ENCODE measurements around the gene FAM221B.

FAM221B gene

DNA sequence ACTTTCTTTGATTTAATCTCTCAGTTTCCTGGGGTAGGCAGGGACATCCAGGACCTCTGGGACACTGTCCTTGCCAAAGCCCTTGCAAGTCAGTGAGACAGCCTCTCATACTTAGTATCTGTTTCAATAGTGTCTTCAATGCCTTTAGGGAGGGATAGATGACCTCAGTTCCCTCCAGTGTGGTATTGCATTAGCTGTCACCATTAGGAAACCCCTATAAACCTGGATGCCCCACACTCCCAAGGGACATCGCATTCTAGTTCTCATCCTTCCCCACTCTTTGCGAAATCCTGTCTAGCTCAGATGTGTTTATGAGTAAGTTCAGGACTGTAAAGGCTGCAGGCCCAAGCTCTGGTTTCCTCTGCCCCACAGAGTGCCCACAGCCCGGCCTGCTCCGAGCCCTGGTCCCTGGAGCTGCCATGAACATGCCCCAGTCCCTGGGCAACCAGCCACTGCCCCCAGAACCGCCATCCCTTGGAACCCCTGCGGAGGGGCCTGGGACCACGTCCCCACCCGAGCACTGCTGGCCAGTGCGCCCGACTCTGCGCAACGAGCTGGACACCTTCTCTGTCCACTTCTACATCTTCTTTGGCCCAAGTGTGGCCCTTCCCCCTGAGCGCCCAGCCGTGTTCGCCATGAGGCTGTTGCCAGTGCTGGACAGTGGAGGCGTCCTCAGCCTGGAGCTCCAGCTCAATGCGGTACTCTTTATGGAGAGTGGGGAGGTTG, 13.7 kb upstream of the FAM221B start:
- no peak for DNase-seq (ENCODE audit: low spot score in 2 of 2)
- Mint-ChIP-seq H3K36me3 (ENCODE audit: insufficient read depth) (peaks cover 4% of the 10 kb centered on the region), H3K27ac (ENCODE audit: low read depth) (no peak overlapping the region), H3K4me1 (peaks cover 16% of the 10 kb centered on the region), H3K27me3 (no peaks in the 10 kb centered on the region), H3K9me3 (no peaks in the 10 kb centered on the region), H3K4me3 (no peak overlapping the region)
- no peak for ATAC-seq (replicated peaks; ENCODE audit: extremely low read depth, poor library complexity, severe bottlenecking)

DNA sequence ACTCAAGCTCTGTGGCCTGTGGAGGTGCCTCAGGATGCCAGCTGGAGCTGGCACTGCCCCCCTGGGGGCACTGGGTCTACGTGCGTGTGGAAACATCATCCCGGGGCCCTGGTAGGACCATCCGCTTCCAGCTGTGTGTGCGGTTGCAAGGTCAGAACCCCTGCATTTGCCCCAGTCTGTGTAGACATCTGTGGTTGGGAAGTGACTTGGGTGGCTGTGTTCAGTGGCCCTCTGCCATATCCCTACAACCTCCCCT, 13.0 kb upstream of the FAM221B start:
- DNase-seq (ENCODE audit: low spot score in 2 of 2) (no peak), ATAC-seq (replicated peaks; ENCODE audit: extremely low read depth, poor library complexity, severe bottlenecking) (no peak)
- H3K27ac Mint-ChIP-seq (ENCODE audit: low read depth) = no peak overlapping the region
- no peaks in the 10 kb centered on the region for H3K27me3 Mint-ChIP-seq
- H3K4me3 Mint-ChIP-seq = no peak overlapping the region
- H3K9me3 Mint-ChIP-seq = no peaks in the 10 kb centered on the region
- peaks cover 4% of the 10 kb centered on the region for H3K36me3 Mint-ChIP-seq (ENCODE audit: insufficient read depth)
- H3K4me1 Mint-ChIP-seq = peaks cover 16% of the 10 kb centered on the region

DNA sequence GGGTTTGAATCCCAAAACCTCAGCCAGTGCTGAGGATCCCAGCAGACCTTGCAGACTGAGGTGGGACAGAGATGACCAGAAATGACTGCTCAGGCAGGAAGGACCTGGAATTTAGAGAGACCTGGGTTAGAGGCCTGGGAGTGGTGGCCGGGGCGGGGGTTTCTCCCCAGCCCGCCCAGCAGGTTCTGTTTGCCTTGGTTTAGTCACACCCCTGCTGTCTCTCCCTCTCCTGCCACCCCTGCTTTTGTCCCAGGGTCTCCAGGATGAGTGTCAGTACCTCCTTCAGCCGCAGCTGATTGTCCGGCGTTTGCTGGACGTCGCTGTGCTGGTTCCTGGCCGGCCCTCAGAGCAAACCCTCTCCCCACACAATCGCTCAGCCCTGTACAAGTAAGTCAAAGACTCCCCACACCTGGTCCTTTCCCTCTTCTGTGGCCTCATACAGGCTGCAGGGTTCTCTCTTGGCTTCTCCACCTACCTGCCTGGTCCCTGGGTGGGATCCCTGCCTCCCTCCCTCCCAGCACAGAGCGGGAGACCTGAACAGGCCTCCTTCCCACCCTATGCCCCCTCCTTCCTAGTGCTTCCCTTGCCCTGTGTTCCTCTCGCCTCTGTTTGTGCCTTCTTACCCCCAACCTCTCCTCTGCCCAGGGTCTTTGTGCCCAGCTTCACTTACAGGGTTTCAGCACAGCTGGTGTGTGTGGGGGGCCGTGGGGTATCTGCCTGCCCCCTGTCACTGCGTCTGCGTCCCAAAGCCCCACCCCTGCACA, 12.5 kb upstream of the FAM221B start:
- Mint-ChIP-seq H3K9me3 (no peaks in the 10 kb centered on the region), H3K27me3 (no peaks in the 10 kb centered on the region), H3K4me1 (peaks cover 16% of the 10 kb centered on the region), H3K27ac (ENCODE audit: low read depth) (no peak overlapping the region), H3K36me3 (ENCODE audit: insufficient read depth) (peaks cover 4% of the 10 kb centered on the region), H3K4me3 (no peak overlapping the region)
- DNase-seq (ENCODE audit: low spot score in 2 of 2) (no peak), ATAC-seq (replicated peaks; ENCODE audit: extremely low read depth, poor library complexity, severe bottlenecking) (no peak)

DNA sequence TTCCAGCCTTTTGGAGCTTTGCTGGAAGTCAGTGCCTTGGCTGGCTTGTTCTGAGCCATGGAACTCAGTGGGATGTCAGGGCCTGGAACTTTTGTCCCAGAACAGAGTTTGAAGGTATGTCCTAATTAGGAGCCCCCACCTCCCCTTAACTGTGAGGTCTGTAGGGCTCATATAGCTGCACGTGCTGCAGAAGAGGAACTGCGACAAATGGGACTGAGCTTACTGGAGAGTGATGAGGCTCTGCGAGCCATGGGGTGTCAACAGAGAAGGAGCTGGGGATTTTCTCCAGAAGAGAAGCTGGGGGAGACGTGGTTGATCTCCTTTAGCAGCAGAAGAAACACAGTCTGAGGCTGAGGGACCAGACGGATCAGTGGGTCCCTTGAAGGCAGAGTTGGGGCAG, 11.4 kb upstream of the FAM221B start:
- H3K27me3 Mint-ChIP-seq = no peaks in the 10 kb centered on the region
- H3K36me3 Mint-ChIP-seq (ENCODE audit: insufficient read depth) = peaks cover 3% of the 10 kb centered on the region
- no peaks in the 10 kb centered on the region for H3K9me3 Mint-ChIP-seq
- ATAC-seq (replicated peaks; ENCODE audit: extremely low read depth, poor library complexity, severe bottlenecking) = no peak
- peaks cover 8% of the 10 kb centered on the region for H3K4me1 Mint-ChIP-seq
- H3K27ac Mint-ChIP-seq (ENCODE audit: low read depth) = no peak overlapping the region
- H3K4me3 Mint-ChIP-seq = no peak overlapping the region
- DNase-seq (ENCODE audit: low spot score in 2 of 2) = no peak

DNA sequence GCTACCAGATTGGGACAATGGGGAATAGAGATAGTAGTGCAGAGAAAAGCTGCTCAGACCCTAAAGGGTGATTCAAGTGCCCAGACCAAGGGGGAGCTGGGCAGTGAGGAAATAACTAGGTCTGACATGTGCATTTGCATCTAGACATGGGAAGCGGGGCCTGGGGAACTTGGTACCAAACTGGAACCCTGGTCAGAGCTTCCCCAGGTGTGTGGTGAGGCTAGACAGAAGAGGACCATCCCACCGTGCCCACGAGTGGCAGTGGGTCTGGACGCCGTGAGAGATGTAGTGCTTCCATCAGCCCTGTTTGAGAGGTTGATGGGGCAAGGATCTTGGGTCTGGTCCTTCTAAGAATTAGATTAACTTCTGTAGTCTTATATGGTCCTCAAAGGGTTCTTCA, 8.1 kb upstream of the FAM221B start:
- Mint-ChIP-seq H3K4me3 (no peak overlapping the region), H3K36me3 (ENCODE audit: insufficient read depth) (peaks cover 2% of the 10 kb centered on the region), H3K27me3 (no peaks in the 10 kb centered on the region), H3K27ac (ENCODE audit: low read depth) (no peak overlapping the region), H3K9me3 (no peaks in the 10 kb centered on the region), H3K4me1 (peaks cover 10% of the 10 kb centered on the region)
- ATAC-seq (replicated peaks; ENCODE audit: extremely low read depth, poor library complexity, severe bottlenecking) (no peak), DNase-seq (ENCODE audit: low spot score in 2 of 2) (no peak)

DNA sequence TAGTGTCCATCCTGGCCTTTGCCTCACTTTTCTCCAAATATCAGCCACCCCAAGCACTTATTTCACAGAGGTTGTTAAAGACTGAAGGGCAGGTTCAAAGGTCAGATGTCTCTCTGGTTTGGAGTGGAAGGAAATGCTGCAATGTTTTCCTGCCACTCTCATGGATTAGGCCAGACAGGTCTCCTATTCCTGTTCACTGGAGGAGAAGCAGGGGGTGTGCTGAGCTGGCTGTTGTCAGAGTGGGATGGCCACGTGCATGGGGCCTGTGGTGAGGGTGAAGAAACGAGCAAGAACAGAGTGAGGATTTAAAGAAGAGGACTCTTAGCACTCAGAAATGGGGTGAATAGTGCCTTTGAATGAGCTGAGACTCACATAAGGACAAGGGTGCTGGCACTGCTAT, 7.2 kb upstream of the FAM221B start:
- H3K36me3 Mint-ChIP-seq (ENCODE audit: insufficient read depth) = no peaks in the 10 kb centered on the region
- no peaks in the 10 kb centered on the region for H3K9me3 Mint-ChIP-seq
- H3K27ac Mint-ChIP-seq (ENCODE audit: low read depth) = no peak overlapping the region
- DNase-seq (ENCODE audit: low spot score in 2 of 2) (no peak), ATAC-seq (replicated peaks; ENCODE audit: extremely low read depth, poor library complexity, severe bottlenecking) (no peak)
- no peaks in the 10 kb centered on the region for H3K27me3 Mint-ChIP-seq
- H3K4me3 Mint-ChIP-seq = no peak overlapping the region
- H3K4me1 Mint-ChIP-seq = peaks cover 17% of the 10 kb centered on the region

DNA sequence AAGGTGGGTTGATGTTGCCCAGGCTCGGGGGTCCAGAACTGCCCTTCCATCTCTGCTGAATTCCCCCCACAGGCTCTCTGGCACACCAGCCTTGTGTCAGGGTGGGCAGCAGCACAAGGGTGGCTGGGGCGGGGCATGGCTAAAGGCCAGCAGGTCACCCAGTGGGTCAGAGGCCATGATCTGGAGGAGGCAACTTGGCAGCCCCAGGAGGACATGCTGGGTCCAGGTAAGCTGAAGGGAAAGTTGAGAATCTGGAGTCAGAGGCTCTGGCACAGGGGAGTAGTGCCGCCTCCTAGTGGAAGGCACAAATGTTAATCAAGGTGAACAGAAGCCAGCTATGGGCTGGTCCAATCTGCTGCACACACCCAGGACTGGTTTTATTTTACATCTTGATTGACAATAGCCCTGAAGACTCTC, 6.7 kb upstream of the FAM221B start:
- H3K4me3 Mint-ChIP-seq = no peak overlapping the region
- ATAC-seq (replicated peaks; ENCODE audit: extremely low read depth, poor library complexity, severe bottlenecking) (no peak), DNase-seq (ENCODE audit: low spot score in 2 of 2) (no peak)
- no peaks in the 10 kb centered on the region for H3K36me3 Mint-ChIP-seq (ENCODE audit: insufficient read depth)
- peaks cover 22% of the 10 kb centered on the region for H3K4me1 Mint-ChIP-seq
- no peaks in the 10 kb centered on the region for H3K27me3 Mint-ChIP-seq
- no peak overlapping the region for H3K27ac Mint-ChIP-seq (ENCODE audit: low read depth)
- no peaks in the 10 kb centered on the region for H3K9me3 Mint-ChIP-seq

DNA sequence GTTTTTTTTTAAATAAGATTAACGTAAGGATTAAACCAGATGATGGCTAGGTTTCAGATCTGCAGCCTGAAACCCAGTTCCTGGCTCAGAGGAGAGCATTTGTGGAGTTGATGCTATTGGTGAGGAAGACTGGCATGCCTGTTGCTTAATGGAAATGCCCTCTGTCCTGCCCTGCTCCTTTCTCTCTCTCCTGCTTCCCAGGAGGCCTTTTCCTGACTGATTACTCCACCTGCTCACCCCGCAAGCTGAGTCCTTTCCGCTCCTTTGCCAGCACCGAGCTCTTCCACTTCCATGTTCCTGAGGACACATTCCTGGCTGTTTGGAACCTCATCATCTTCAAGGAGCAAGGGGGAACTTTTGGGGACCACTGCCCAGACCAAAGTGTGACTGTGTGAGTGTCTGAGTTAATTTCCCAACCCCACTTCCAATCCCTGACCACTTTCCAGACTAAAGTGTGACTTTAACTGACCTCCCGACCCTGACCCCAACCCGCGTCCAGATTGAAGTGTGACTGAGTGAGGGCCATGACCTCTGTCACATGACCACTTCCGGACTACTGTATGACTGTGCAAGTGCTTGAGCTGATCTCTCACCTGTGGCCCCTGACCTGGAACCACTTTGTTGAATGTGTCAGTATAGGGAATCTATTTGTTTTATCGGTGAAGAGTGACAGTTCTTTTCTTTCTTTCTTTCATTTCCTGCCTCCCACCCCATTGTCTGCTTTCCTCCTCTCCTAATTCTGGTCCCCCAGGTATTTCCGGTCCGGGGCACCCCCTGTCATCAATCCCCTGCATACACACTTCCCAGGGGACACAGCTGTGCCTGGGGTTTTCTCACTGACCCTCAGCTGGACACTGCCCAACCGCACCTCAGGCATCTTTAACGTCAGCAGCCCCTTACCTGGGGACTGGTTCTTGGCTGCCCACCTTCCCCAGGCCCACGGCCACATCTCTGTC, 6.0 kb upstream of the FAM221B start:
- ATAC-seq (replicated peaks; ENCODE audit: extremely low read depth, poor library complexity, severe bottlenecking) = no peak
- Mint-ChIP-seq H3K4me3 (no peak overlapping the region), H3K4me1 (peaks cover 29% of the 10 kb centered on the region), H3K27me3 (no peaks in the 10 kb centered on the region), H3K36me3 (ENCODE audit: insufficient read depth) (peaks cover 3% of the 10 kb centered on the region), H3K9me3 (no peaks in the 10 kb centered on the region), H3K27ac (ENCODE audit: low read depth) (no peak overlapping the region)
- no peak for DNase-seq (ENCODE audit: low spot score in 2 of 2)

DNA sequence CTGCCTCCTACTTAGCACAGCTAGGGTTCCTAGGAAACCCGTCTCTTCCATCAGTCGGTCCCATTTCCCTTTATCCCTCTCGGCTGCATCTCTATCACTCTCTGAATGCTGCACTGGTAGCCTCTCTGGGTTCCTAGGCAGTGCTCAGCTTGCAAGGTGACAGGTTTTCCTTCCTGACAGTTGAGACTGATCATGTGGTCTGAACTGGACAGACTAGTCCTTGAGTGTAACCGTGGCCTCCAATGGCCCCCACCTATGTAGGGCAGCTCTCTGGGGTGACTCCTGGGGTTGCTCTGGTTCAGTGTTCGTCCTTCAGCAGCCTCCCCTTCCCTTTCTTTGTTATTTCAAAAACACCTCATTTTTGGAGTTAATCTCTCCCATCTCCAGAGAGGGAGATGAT, 4.3 kb upstream of the FAM221B start:
- DNase-seq (ENCODE audit: low spot score in 2 of 2) (no peak), ATAC-seq (replicated peaks; ENCODE audit: extremely low read depth, poor library complexity, severe bottlenecking) (no peak)
- Mint-ChIP-seq H3K4me3 (no peak overlapping the region), H3K27ac (ENCODE audit: low read depth) (no peak overlapping the region), H3K9me3 (no peaks in the 10 kb centered on the region), H3K4me1 (peaks cover 41% of the 10 kb centered on the region), H3K36me3 (ENCODE audit: insufficient read depth) (peaks cover 3% of the 10 kb centered on the region), H3K27me3 (no peaks in the 10 kb centered on the region)

DNA sequence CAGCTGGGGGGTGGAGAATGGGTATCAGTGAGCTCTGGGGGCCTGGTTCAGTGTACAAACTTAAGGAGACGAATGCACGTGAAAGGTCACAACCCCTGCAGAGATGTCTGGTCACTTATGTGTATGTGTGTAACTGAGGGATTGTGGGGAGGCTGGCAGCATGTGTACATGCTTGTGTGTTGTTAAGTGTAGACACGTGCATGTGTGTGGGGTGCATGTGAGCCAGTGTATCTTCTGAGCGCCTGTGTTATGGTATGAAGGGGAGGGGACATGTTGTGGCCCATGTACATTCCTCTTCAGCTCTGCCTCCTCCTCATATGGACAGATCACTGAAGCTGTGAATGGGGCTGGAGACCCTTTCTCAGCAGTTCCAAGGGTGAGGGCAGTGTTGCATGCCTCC, 2.5 kb upstream of the FAM221B start:
- Mint-ChIP-seq H3K4me1 (peaks cover 43% of the 10 kb centered on the region), H3K27ac (ENCODE audit: low read depth) (no peak overlapping the region), H3K9me3 (no peaks in the 10 kb centered on the region), H3K4me3 (no peak overlapping the region), H3K27me3 (no peaks in the 10 kb centered on the region), H3K36me3 (ENCODE audit: insufficient read depth) (peaks cover 5% of the 10 kb centered on the region)
- ATAC-seq (replicated peaks; ENCODE audit: extremely low read depth, poor library complexity, severe bottlenecking) (no peak), DNase-seq (ENCODE audit: low spot score in 2 of 2) (no peak)

DNA sequence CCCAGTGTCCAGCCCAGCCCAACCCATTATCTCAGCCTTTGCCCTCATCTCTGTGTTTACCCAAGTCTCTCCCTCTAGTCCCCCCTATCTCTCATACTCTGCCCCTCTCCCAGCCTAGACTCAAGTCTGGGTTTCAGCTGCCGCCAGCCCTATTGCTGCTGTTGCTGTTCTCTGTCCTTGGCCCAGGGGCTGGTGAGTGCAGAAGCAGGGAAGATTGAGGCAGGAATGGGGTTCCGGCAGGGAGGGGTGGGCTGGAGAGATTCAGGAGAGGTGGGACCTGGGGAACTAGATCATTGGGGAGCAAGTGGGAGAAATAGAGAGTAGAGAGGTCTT, 1.2 kb upstream of the FAM221B start:
- Mint-ChIP-seq H3K9me3 (no peaks in the 10 kb centered on the region), H3K36me3 (ENCODE audit: insufficient read depth) (peaks cover 5% of the 10 kb centered on the region), H3K27me3 (no peaks in the 10 kb centered on the region), H3K27ac (ENCODE audit: low read depth) (peak overlapping the region; percentile 96), H3K4me3 (peak overlapping the region; percentile 89), H3K4me1 (peaks cover 43% of the 10 kb centered on the region)
- no peak for ATAC-seq (replicated peaks; ENCODE audit: extremely low read depth, poor library complexity, severe bottlenecking)
- no peak for DNase-seq (ENCODE audit: low spot score in 2 of 2)

DNA sequence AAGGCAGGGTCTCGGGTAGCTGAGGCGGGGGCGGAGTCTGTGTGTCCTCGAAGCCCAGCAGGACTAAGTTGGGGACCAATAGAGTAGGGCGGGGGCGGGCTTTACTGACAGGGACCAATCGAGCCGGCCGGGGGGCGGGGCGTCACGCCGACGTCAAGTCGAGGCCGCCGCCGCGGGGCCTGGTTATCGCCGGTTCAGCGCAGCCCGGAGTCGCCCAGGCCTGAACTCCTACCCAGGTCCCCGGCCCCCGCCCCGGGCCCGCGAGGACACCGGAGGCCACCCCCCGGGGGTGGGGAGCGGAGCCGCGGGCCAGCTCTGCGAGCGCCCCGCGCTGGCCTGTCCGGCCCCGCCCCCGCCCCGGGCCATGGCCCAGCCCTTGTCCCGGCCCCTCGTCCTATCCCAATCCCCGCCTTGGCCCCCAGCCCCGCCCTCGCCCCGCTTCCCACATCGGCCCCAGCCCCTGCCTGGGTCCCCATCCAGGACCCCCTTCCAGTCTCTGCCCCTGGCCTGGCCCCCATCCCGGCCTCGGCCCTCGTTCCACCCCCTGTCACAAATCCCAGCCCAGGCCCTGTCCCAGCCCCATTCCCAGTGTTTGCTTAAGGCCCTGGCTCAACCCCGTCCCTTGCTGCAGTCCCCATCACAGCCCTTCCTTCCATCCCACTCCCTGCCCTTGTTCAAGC, 692 bp upstream of the FAM221B start, which contains the start of gene TMEM8B:
Gene TMEM8B (plus strand): TSS at position 145 of the 680 bp plus-strand sequence. CDS start 220 bp downstream, at position 365.
- peak within 1 kb of the TSS; percentile 96 for H3K27ac Mint-ChIP-seq (ENCODE audit: low read depth)
- ATAC-seq (replicated peaks; ENCODE audit: extremely low read depth, poor library complexity, severe bottlenecking) (peak; percentile 96), DNase-seq (ENCODE audit: low spot score in 2 of 2) (peak; percentile 79 to 80)
- no peaks in the 10 kb centered on the region for H3K9me3 Mint-ChIP-seq
- peak within 1 kb of the TSS; percentile 89 for H3K4me3 Mint-ChIP-seq
- H3K4me1 Mint-ChIP-seq = peaks cover 38% of the 10 kb centered on the region
- no peaks in the 10 kb centered on the region for H3K27me3 Mint-ChIP-seq
- H3K36me3 Mint-ChIP-seq (ENCODE audit: insufficient read depth) = peaks cover 5% of the 10 kb centered on the region

Data from central memory CD8-positive, alpha-beta T cell (primary cell).